Calu3 (cell line): Measurements from ENCODE around the gene LRRC47. TPM values are rescaled to one million over a fixed set of nuclear protein-coding genes. Genes with fewer than 3 reads are reported as not detected.

ENCODE experiments used
- BruUV-seq: library from RNA; stranded (reverse); fragments of 400-500 nt; replicated peaks from 2 replicates; lab custom pipeline; 2021; lab: Mats Ljungman, UMichigan
- CTCF ChIA-PET: fragments of 300-600 bp; sonication (Branson Sonifier 250); formaldehyde crosslinking; loops from one replicate; lab custom pipeline; 2022; ENCODE audit warnings: antibody characterized with exemption; lab: Charles Lee
- DNase-seq: peaks from one replicate; pipeline ENCODE4 v3.0.0; 2022
- H3K27ac Mint-ChIP-seq: one replicate; pipeline ENCODE4 v1.8.0; 2022; ENCODE audit warnings: mixed read lengths; ENCODE audit not compliant: unreplicated experiment
- H3K27me3 Mint-ChIP-seq: one replicate; pipeline ENCODE4 v1.8.0; 2022; ENCODE audit warnings: mixed read lengths; ENCODE audit not compliant: unreplicated experiment
- H3K36me3 Mint-ChIP-seq: one replicate; pipeline ENCODE4 v1.8.0; 2022; ENCODE audit warnings: mild to moderate bottlenecking, moderate library complexity, mixed read lengths; ENCODE audit not compliant: insufficient read depth, unreplicated experiment
- H3K4me1 Mint-ChIP-seq: one replicate; pipeline ENCODE4 v1.8.0; 2022; ENCODE audit warnings: mild to moderate bottlenecking, low read depth, mixed read lengths; ENCODE audit not compliant: unreplicated experiment
- H3K4me3 Mint-ChIP-seq: one replicate; pipeline ENCODE4 v1.8.0; 2022; ENCODE audit warnings: mild to moderate bottlenecking, low read depth, moderate library complexity, mixed read lengths; ENCODE audit not compliant: unreplicated experiment
- H3K9me3 Mint-ChIP-seq: one replicate; pipeline ENCODE4 v1.8.0; 2022; ENCODE audit warnings: low read depth, mixed read lengths; ENCODE audit not compliant: unreplicated experiment
- CTCF ChIP-seq: fragments of 200-600 bp; IDR thresholded peaks from one replicate; pipeline ENCODE4 v1.8.0; 2022; ENCODE audit warnings: antibody characterized with exemption; ENCODE audit not compliant: unreplicated experiment
- intact Hi-C: fragments of 100-400 bp; cut with micrococcal nuclease; formaldehyde crosslinking; loops from one replicate; pipeline ENCODE4 v1.10.0; 2022; ENCODE audit not compliant: unreplicated experiment
- total RNA-seq: library from RNA; stranded (reverse); gene quantifications from 2 replicates; pipeline ENCODE4 v1.2.3, GENCODE V29; 2022

The LRRC47 gene
- total RNA-seq, 1 experiment from 2014 or later = 35.8 TPM

- intact Hi-C loops = loop anchor here (10.0 kb wide), 1 partner anchor 75 kb away; the partner anchor contains the start of genes TP73 and WRAP73
- no peak for TF ChIP-seq CTCF
- no TSS peak for BruUV-seq
- H3K27me3 Mint-ChIP-seq = peaks cover 8% of the 10 kb centered on the region
- CTCF ChIA-PET = no interaction called here
- no peak for DNase-seq
- H3K36me3 Mint-ChIP-seq = no peaks in the 10 kb centered on the region
- no peaks in the 10 kb centered on the region for H3K9me3 Mint-ChIP-seq
- no peak overlapping the region for H3K27ac Mint-ChIP-seq
- no peaks in the 10 kb centered on the region for H3K4me1 Mint-ChIP-seq
- H3K4me3 Mint-ChIP-seq = no peak overlapping the region
Measured at GRCh38 chr1:3729594-3730542, 66.4 kb downstream of the LRRC47 start.

Other genes with a start within 250 kb of the LRRC47 start
- gene MEGF6, start 185.0 kb downstream of the LRRC47 start, total RNA-seq = 32.4 and 33.8 TPM in 2 replicates
- gene TPRG1L, start 171.5 kb downstream of the LRRC47 start, total RNA-seq = 22.5 and 27.3 TPM in 2 replicates
- gene WRAP73, start 146.4 kb downstream of the LRRC47 start, total RNA-seq = 14.9 and 18.6 TPM in 2 replicates
- gene TP73, start 144.0 kb downstream of the LRRC47 start, total RNA-seq = 0.34 and 0.54 TPM in 2 replicates
- gene CCDC27, start 44.0 kb downstream of the LRRC47 start, total RNA-seq = not detected in 2 replicates
- 2.7 and 4.2 TPM in 2 replicates for gene SMIM1, start 23.7 kb downstream of the LRRC47 start, total RNA-seq
- gene CEP104, start 60.7 kb upstream of the LRRC47 start, total RNA-seq = 29.4 and 34.3 TPM in 2 replicates
- 6.5 and 6.6 TPM in 2 replicates for gene DFFB, start 61.0 kb upstream of the LRRC47 start, total RNA-seq
- gene C1orf174, start 103.8 kb upstream of the LRRC47 start, total RNA-seq = 20.9 and 21.1 TPM in 2 replicates